ENCODE measurements around the gene TNS3.

TNS3 gene

DNA sequence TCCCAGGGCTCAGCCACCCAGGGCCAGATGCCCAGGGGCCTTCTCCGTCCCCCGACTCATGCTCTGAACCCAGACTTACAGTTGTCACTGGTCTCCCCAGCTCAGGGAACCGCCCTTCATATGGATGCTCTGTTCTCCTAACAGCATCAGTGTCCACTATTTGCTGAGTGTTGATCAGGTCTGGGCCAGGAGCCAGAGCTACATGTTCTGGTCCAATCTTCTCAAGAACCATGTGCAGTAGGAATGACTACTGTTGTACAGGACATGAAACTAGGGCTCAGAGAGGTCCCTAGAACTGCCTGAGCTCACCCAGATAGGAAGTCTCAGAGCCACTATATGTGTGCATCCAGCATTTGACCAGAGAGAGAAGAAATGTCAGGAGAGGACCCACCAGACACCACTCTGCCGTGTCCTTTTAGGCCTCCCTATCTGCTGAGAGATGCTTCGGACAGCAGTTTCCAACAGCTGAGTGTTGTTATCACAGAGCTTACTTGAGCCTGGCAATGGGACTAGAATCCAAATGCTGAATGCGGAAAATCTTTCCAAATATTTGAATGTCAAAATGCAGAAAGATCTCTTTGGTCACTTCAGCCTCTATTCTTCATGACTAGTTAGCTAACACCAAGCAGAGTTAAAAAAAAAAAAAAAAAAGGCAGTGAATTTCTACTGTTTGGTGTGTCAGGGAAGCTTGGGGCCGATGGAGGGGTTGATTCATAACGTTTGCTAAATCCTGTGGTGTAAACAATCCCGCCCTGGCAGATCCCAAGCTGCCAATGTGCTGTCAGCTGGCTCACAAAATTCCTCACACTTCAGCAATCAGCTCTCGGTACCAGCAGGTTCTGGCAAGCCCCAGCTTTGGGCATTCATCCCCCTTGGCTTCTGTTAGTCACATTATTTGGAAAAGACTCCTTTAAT lies 246.1 kb downstream of the TNS3 start:
- DNase-seq: peak; percentile 44

DNA sequence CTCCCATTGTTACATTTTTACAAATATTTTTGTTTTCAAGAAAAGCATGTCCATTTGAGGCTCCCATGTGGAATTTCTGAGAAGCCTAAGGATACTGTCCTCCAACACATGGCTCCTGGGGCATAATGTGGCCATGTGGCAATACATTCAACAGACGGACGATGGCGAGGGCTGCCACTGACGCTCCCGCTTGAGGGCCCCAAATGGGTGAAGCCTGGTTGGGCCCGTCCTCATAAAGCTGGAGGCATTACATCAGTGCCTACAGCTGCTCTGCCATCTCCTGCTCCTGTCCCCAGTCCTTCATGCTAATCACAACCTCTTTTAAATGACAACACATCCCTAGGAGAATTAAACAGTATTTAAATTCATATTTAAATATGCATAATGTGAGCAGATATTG lies 246.8 kb downstream of the TNS3 start:
- DNase-seq: no peak

DNA sequence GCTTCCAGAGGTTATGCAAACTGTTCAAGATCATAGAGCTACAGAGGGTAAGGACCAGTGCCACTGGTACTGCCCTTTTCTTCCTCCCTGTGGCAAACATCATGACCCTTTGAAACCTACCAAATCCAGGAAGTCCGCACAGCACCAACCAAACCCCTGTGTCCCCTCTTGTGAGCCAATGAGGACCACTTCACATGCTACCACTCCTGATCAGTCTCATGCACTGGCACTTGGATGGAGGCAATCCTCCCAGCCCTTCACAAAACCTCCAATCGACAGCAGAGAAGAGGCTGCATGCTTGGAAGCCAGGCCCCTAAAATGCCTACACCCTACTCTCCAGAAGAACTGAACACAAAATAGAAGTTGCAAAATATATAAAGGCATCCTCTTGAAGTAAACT lies 248.0 kb downstream of the TNS3 start:
- no peak for DNase-seq

DNA sequence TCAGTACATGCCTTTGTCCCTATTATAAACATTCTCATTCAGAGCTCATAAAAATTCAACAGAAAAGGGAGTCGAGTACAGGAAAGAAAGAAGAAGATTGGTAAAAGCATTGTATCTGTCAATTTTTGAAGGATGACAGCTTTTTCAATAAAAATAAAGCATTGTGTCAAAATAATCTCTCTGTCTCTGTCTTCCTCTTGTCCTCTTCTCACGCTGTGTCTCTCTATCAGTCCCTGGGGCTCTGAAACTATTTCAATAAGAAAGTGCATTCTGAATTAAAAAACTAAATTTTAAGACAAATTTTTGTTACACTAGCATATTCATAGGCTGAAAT lies 248.4 kb downstream of the TNS3 start:
- DNase-seq: no peak

DNA sequence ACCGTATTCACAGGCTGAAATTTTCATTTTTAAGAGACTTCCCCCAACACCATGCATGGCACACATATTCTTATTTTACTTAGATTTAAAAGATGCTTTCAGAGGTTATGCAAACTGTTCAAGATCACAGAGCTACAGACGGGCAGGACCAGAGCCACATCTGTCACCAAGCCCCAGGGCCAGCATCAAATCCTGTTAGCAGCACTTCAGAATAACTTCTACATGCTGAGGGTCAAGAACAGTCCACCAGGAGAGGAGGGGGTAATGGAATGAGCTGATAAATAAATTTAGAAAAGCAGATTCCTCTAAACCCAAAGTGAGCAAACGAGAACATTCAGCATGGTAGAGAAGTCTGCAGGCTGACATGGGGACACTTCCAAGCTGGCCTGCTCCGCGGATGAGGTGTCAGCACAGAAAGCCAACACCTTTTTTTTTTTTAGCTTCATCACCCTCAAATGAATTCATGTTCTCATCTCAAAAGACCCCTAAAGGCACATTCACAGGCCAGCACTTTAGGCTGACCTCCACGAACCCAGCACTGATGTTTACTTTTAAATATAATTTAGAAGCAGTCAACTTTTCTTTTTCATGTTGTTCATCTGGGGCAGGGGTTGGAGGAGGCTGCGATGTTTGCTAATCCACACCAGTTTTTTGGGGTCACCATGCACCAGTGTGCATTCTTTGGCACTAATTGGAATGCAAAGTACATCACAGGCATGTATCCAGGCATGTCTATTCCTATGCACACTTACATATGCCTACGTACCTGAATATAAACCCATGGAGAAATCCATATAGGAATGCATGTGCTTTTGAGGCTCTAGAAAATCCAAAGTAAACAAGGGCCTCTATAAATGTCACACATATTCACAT lies 249.0 kb downstream of the TNS3 start:
- DNase-seq: no peak

DNA sequence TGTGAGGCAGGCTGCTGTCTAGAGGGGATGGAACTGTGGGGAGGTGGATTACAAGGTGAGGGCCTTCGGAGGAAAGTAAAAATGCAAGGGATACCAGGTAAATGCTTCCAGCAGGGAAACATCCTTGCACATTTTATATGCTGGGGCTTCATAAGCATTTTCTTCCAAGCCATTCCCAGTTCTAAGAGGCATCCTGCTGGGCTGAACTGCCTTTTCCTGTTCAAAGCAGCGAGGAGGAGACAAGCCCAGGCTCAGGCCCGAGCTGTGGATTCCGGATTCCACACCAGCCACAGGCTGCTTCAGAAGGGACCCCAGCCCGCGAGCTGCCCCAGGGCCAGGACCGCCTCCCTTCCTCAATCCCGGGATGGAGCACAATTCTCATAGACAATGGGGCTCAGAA lies 249.7 kb downstream of the TNS3 start:
- DNase-seq: no peak

DNA sequence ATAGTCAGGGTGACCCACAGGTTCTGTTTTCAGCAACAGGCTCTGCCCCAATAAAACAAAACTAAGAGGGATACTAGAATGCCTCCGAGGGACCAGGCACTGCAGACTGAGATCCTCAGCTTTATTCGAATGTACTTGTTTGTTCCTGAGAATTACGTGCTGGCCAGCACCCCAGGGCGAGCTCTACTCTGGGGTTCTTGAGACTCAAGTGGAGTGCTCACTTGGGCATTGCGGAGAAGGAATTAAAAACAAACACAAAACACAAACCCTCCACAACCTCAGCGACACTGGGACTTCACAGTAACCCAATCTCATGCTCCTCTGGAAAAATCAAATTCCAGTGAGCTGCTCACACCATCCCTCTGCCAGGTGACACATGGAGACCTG lies 250.7 kb downstream of the TNS3 start:
- DNase-seq: no peak

DNA sequence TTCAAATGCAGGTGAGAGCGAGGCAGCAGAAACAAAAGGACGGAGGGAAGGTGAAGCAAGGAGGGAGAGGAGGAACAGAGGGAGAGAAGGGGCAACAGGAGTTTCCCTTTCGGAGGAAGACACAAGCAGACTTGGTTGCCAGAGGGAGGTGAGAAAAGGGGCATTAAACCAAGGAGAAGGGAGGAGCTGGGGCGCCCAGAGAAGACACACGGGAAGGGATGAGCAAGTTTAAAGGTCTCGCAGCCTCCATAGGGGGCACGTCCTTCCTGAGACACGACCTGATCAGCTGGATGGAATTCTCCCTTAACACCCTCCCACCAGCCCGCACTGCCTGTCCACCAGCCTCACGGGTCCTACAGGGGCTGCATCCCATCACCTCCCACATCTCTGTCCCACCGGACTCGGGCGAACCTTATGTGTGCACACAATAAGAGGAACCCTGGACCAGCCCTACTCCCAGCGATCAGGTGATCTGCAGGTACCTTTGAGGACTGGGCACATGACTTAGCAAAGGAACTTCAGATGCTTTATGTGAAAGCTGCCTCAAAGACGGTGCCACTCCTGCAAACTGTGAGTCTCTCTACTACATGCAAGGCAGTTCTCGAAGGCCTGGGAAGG lies 251.2 kb downstream of the TNS3 start:
- DNase-seq: no peak

DNA sequence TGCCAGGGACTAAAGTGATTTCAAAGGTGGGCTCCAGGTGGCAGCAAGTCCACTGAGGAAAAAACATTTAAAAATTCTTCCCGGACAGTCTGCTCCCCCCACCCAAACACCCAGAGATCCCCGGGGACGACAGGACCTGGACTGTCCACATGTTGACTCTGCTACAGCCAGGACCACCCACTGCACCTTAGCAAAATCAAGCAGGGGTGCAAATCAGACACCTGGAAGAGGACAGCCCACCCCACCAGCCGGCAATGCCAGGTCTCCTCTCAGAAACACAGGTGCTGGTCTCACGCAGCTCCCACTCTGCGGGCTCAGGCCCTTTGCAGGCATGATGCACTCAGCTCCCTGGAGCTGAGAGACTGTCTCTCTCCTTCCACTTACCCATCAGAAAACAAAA lies 251.9 kb downstream of the TNS3 start:
- DNase-seq: no peak

DNA sequence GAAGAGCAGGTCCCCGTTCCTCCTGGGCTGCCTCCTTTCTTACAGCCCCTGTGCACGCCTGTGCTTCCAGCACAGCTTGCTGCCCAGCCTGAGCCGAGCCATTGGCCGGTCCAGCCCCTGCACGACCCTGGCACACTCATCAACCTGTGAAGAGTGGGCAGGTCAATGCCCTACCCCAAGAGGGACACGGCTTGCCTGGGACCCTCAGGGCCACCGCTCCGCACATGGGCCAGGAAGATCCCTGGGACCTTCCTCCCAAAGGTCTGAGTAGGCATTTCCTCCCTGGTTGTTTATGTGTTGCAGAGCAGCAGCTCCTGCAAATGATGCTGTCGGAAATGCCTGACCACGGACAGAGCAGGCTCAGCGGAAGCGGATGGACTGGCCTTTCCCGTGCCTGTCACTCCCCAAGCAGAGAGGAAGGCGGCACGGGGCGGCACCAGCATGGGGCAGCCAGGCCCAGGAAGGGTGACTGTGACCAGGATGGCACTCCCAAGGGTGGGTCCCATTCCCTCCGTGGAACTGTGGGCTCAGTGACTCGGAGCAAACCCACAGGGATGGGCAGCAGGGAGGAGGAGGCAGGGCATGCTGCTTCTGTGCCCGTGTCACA lies 252.5 kb downstream of the TNS3 start:
- no peak for DNase-seq

DNA sequence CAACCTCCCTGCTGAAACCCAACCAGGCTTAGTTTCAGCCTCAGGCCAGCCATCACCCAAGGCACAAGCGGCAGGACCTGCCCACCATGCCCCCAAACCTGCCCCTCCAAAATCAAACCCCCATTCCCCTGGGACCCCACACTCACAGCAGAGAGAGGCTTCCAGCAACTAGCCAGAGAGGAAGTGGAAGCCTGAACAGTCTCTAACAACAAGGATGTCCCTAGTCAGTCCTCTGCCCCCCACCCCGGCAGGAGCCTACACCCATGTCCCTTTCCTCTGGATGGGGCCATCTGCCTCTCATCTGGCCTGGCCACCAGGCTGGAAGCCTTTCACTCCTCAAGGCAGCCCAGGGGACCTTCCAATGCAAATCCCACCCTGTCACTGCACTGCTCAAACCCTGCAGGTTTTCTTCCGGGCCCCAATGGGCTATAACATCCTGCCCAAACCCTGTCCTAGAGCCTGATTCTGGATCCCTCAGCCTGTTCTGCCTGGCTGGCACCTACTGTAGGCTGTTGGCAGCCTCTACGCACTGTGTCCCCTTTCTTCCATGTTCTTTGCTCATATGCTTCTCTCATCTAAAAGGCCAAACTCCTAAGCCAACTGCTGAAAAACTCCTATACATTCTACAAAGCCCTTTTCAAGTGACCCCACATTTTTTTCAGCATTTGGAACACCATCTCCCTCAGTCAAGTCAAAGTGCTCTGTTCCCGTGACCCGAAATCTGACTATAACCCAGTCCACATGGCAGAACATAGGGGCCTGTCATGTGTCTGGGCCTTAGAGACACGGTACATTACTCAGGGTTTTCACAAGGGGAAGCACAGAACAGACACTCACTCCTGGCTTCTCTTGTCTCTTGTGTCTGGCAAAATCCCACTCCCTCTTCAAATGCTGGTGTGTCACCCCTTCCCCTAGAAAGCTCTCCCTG lies 253.3 kb downstream of the TNS3 start:
- DNase-seq: no peak

DNA sequence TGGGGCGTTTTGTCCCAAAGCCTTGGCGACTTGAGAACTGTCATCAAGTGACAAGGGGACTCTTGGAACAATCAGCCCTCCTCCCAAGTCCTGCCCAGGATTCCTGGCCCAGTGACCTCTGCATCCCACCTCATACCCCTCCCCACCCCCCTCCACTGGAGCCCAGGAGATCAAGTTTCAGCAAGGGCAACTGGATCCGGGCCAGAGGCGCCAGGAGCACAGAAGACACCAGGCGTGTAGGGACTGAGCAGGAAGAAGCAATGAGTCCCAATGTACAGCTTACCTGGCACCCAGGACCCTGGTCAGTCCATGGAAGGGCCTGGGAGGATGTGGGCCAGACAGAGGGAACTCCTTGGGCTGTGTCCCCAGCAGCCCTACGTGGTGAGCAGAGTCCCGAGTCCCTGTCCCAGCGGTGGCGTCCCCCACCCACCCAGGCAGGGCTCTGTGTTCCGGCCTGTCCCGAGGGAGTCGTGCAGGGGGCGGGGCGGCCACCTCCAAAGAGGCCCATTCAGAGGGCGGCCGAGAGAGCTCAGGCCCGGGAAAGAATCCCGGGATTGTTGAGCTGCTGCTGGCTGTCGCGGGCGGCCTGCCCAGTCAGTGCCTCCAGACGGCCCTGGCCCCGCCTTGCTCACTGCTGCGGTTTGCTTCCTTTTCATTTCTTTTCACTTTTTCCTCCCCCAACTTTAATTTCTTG lies 254.1 kb downstream of the TNS3 start:
- no peak for DNase-seq

DNA sequence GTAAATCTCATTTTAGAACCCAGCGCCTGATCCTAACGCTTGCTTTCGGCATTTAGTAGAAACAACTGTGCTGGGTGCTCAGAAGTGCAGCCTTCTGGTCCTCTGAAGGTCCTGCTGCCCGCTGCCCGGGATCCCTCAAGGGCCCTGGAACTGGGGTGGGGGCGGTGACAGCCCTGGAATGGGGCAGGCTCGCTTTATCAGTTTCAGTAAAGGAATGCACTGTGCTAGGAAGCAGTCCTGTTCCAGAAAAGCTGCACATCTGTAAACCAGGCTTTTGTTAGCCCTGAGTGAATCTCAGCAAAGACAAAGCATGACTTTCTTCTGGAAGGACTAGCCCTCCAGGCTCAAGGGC lies 254.6 kb downstream of the TNS3 start:
- DNase-seq: no peak

DNA sequence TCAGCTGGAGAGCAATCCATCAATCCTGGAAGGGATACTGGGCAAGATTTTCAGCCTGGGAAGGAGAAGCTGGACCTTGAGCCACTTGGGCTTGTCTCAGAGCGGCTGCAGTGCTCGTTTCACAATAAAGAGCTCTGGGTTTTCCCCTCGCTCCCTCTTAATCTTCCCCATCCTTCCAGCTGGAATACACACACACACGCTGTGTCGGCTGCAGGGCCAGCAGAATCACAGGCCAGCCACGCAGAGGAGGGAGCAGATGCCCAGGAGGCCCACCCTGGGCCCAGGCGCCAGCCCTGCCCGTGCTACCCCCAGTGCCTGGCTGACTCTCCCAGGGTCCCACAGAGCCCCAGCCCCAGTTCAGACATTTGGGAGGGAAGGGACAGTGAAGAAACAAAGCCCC lies 255.1 kb downstream of the TNS3 start:
- no peak for DNase-seq

DNA sequence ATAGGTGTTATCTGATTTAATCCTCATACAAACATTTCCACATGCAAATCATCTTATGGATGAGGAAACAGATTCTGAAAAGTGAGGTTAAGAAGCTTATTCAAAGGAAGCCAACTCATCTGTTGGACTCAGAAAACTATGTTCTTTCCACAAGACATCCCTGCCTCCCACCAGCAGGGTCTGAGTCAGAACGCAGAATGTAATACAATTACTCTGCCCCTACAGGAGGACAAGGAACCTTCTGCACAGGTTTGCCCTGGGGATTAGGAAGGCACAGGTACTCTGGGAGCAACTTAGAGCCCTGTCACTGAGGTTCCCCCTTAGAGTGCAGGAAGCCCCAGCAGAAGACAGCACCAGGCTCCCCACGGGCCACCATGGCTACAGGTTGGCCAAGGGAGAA lies 255.7 kb downstream of the TNS3 start:
- DNase-seq: no peak

DNA sequence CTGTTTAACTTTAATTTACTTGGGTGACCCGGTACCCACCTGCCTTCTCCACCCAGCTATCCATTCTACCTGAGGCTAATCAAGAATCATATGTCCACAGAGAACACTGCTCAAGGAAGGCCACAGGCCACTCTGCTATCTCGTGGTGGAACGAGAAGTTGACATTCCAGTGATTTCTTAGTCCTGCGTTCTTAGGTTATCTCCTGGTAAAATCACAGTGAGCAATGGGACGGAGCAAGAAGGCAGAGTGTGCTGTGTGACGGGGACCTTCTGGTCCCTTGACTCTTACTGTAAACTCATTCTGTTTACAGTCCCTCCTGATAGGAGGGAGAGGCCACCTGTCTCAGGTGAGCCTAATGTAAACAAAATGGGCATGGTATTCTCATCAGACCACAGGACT lies 256.6 kb downstream of the TNS3 start:
- DNase-seq: no peak

DNA sequence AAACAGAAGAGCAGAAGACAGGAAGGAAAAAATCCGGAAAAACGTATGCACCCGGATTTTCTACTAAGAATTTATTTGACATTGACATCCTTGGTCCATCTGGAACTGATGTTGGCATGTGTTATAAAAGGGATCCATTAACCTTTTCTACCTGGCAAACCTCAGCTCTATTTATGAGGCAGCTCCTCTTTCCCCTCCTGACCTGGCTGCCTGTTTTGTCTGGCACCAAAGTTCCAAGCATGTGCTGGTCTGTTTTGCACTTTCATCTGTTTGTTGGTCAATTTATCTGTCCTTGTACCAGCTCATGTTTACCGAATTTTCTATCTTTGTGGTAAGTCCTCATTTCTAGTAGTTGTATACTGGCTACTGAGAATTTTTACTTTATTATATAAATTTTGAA lies 258.0 kb downstream of the TNS3 start:
- no peak for DNase-seq

DNA sequence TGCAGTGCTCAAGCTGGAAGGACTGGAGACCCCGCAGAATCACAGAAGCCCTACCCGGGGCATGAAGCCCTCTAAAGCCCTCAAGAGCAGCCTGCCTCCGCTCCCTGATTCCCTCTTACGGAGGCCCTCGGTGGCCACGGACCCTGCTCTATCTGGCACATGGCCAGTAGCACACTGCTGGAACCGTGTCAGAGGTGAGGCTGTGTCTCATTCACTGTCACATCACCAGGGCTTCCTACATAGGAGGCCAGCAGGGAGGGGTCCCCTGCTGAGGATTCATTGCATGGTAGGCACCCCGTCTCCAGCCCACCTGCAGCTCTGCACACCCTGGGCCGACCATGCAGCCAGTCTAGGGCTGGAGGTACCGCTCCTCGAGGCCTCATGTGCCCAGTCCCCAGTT lies 259.2 kb downstream of the TNS3 start:
- no peak for DNase-seq

DNA sequence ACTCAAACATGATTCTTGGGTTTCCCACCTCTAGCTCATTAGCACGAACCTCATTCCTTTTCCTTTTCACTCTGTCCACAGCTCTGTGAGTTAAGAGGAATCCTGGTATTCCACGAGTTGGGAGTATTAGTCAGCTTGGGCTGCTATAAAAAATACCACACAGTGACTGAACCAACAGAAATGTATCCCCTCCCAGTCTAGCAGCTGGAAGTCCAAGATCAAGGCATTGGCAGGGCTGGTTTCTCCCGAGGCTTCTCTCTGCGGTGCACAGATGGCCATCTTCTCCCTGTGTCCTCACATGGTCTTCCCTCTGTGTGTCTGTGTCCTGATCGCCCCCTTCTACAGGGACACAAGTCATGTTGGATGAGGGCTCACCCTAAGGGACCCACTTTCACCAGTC lies 261.6 kb downstream of the TNS3 start:
- no peak for DNase-seq

DNA sequence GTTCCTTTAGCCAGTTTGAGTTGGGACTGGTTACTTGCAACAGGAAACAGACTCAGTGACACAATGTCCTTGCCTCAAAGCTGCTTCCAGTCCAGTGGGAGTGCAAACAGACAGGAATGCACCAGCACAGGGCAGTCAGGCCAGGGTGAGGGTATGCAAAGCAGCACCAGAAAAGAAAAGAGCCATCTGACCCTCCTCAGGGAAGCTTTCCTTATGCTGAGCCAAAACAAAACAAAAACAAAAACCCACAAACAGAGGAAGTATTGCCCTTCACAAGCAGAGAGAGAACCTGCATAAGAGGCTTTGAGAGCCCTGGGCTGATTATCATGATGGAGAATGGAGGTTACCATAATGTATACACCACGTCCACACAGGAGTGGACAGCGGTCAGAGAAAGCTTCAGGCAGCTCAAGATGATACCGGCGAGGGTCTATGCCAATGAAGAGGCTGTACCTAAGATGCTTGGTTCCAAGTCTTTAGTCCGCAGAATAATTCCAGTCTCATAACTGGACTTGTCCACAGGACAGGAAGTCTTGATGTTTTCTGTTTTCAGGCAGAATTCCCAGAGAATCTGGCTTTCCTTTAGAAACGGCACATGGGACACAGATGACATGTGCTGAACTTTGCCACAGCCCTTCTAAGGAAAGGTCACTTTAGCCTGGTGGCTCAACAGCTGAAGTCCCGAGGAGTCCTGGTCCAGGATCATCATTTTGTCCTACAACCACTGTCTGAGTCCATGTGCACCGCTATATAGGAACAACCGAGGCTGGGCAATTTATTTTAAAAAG lies 263.3 kb downstream of the TNS3 start:
- DNase-seq: no peak

DNA sequence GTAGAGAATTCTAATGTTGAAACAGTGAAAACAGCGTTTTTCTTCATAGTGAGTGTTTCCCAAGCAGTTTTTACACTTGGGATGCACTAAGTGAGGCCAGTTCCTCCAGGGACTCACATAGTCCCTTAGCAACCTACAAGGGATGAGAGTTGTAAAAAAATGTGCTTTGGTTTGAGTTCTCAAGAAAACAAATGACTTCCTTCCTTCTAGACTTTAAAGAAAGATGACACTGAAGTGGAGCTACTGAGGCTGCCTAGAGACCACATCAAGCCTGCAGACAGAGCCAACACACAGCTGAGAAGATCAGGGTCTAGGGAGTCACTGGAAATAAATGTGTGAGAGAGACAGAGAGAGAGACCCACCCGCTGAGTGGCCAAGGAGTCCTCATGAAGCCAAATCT lies 264.4 kb downstream of the TNS3 start:
- DNase-seq: no peak
